Prostate gland (tissue), 2 donors: ENCODE measurements around the gene SPAG7.

Experiments
- CTCF ChIP-seq, 4 experiments: fragments of 200-600 bp in 2 of 4; fragments of 450-650 bp in 2 of 4; sonication (generic) in 2 of 4; IDR thresholded peaks; 1 replicate in 3 of 4; 2 replicates in 1 of 4; pipeline ENCODE4 v1.5.1; 2016 to 2019; ENCODE audit warnings: antibody characterized with exemption in 4 of 4, mild to moderate bottlenecking in 2 of 4, moderate library complexity in 2 of 4
- POLR2A ChIP-seq: fragments of 450-650 bp; IDR thresholded peaks from one replicate; pipeline ENCODE4 v1.6.1; 2016; ENCODE audit warnings: antibody characterized with exemption, mild to moderate bottlenecking

GRCh38 chr17:4978726-4979125 lies 11.1 kb upstream of the SPAG7 start:
- TF ChIP-seq CTCF (IDR thresholded peaks at IDR 0.05) = no peak
- no peak for TF ChIP-seq POLR2A
